ENCODE data around the gene PPP2R3B. TPM values are rescaled to one million over a fixed set of nuclear protein-coding genes. Genes with fewer than 3 reads are reported as not detected.
"Not testable (repeated sequence)": the region's sequence is repeated elsewhere in the genome, so short reads cannot be mapped to it uniquely, and the experiment has no call there.

PPP2R3B gene
- total and polyA plus RNA-seq, 9 donors = 144 to 285 (median 257) TPM

- H3K4me3 ChIP-seq (ENCODE audit: low read length) = peak overlapping the region; percentile 29
- no peaks in the 10 kb centered on the region for H3K36me3 ChIP-seq (ENCODE audit: control insufficient read depth, insufficient read depth, low read length)
- WGBS (ENCODE audit: insufficient coverage) = 12% methylated on average over 44 of the region's 56 CpGs
- H3K27ac ChIP-seq (ENCODE audit: low read length) = no peak overlapping the region
- peaks cover 2% of the 10 kb centered on the region for H3K9me3 ChIP-seq (replicated peaks; ENCODE audit: control insufficient read depth, low read depth, low read length)
- peaks cover 5% of the 10 kb centered on the region for H3K4me1 ChIP-seq (ENCODE audit: control insufficient read depth, insufficient read depth, low read length)
- DNase-seq = peak; percentile 54
- H3K27me3 ChIP-seq (ENCODE audit: control insufficient read depth, insufficient read depth, low read length) = peaks cover 24% of the 10 kb centered on the region
Observed at GRCh38 chrX:427812-428725, 41.4 kb upstream of the PPP2R3B start.

GRCh38 chrX:426881-427280, 40.2 kb upstream of the PPP2R3B start:
- DNase-seq = no peak
- Histone ChIP-seq H3K27me3 (ENCODE audit: control insufficient read depth, insufficient read depth, low read length) (peaks cover 24% of the 10 kb centered on the region), H3K4me1 (ENCODE audit: control insufficient read depth, insufficient read depth, low read length) (peaks cover 9% of the 10 kb centered on the region), H3K27ac (ENCODE audit: low read length) (no peak overlapping the region), H3K9me3 (replicated peaks; ENCODE audit: control insufficient read depth, low read depth, low read length) (peaks cover 2% of the 10 kb centered on the region), H3K36me3 (ENCODE audit: control insufficient read depth, insufficient read depth, low read length) (no peaks in the 10 kb centered on the region), H3K4me3 (ENCODE audit: low read length) (no peak overlapping the region)
- WGBS (ENCODE audit: insufficient coverage) = 80% methylated on average over 14 of the region's 14 CpGs

- WGBS (ENCODE audit: insufficient coverage) = 76% methylated on average over 16 of the region's 20 CpGs
- Histone ChIP-seq H3K4me3 (ENCODE audit: low read length) (no peak overlapping the region), H3K27ac (ENCODE audit: low read length) (no peak overlapping the region), H3K4me1 (ENCODE audit: control insufficient read depth, insufficient read depth, low read length) (peaks cover 10% of the 10 kb centered on the region), H3K27me3 (ENCODE audit: control insufficient read depth, insufficient read depth, low read length) (peaks cover 20% of the 10 kb centered on the region), H3K9me3 (replicated peaks; ENCODE audit: control insufficient read depth, low read depth, low read length) (peaks cover 2% of the 10 kb centered on the region), H3K36me3 (ENCODE audit: control insufficient read depth, insufficient read depth, low read length) (no peaks in the 10 kb centered on the region)
- no peak for DNase-seq
Observed at GRCh38 chrX:425056-425455, 38.3 kb upstream of the PPP2R3B start.

- peaks cover 5% of the 10 kb centered on the region for H3K4me1 ChIP-seq (ENCODE audit: control insufficient read depth, insufficient read depth, low read length)
- 19% methylated on average over 34 of the region's 40 CpGs for WGBS (ENCODE audit: insufficient coverage)
- no peak for DNase-seq
- H3K9me3 ChIP-seq (replicated peaks; ENCODE audit: control insufficient read depth, low read depth, low read length) = peaks cover 2% of the 10 kb centered on the region
- H3K27me3 ChIP-seq (ENCODE audit: control insufficient read depth, insufficient read depth, low read length) = peaks cover under 1% of the 10 kb centered on the region
- no peaks in the 10 kb centered on the region for H3K36me3 ChIP-seq (ENCODE audit: control insufficient read depth, insufficient read depth, low read length)
- H3K4me3 ChIP-seq (ENCODE audit: low read length) = no peak overlapping the region
- no peak overlapping the region for H3K27ac ChIP-seq (ENCODE audit: low read length)
Observed at GRCh38 chrX:421646-422391, 35.1 kb upstream of the PPP2R3B start.

GRCh38 chrX:420496-421223, 34.0 kb upstream of the PPP2R3B start:
- H3K27me3 ChIP-seq (ENCODE audit: control insufficient read depth, insufficient read depth, low read length) = no peaks in the 10 kb centered on the region
- H3K36me3 ChIP-seq (ENCODE audit: control insufficient read depth, insufficient read depth, low read length) = no peaks in the 10 kb centered on the region

GRCh38 chrX:418927-419729, 32.4 kb upstream of the PPP2R3B start:
- WGBS (ENCODE audit: insufficient coverage) = 75% methylated on average over 53 of the region's 55 CpGs
- Histone ChIP-seq H3K27ac (ENCODE audit: low read length) (no peak overlapping the region), H3K27me3 (ENCODE audit: control insufficient read depth, insufficient read depth, low read length) (no peaks in the 10 kb centered on the region), H3K4me3 (ENCODE audit: low read length) (no peak overlapping the region), H3K9me3 (replicated peaks; ENCODE audit: control insufficient read depth, low read depth, low read length) (peaks cover 2% of the 10 kb centered on the region), H3K36me3 (ENCODE audit: control insufficient read depth, insufficient read depth, low read length) (no peaks in the 10 kb centered on the region), H3K4me1 (ENCODE audit: control insufficient read depth, insufficient read depth, low read length) (peaks cover 9% of the 10 kb centered on the region)
- DNase-seq = no peak

More at GRCh38 chrX:420496-421223, 34.0 kb upstream of the PPP2R3B start:
- no peak overlapping the region for H3K4me3 ChIP-seq (ENCODE audit: low read length)
- WGBS (ENCODE audit: insufficient coverage) = 89% methylated on average over 35 of the region's 41 CpGs
- peaks cover 5% of the 10 kb centered on the region for H3K4me1 ChIP-seq (ENCODE audit: control insufficient read depth, insufficient read depth, low read length)
- no peak overlapping the region for H3K27ac ChIP-seq (ENCODE audit: low read length)
- DNase-seq = no peak
- H3K9me3 ChIP-seq (replicated peaks; ENCODE audit: control insufficient read depth, low read depth, low read length) = peaks cover 2% of the 10 kb centered on the region

- not testable (repeated sequence) for H3K27ac ChIP-seq (ENCODE audit: low read length); H3K4me3 ChIP-seq (ENCODE audit: low read length); H3K9me3 ChIP-seq (replicated peaks; ENCODE audit: control insufficient read depth, low read depth, low read length); H3K27me3 ChIP-seq (ENCODE audit: control insufficient read depth, insufficient read depth, low read length); H3K36me3 ChIP-seq (ENCODE audit: control insufficient read depth, insufficient read depth, low read length); DNase-seq
- peaks cover 18% of the 10 kb centered on the region for H3K4me1 ChIP-seq (ENCODE audit: control insufficient read depth, insufficient read depth, low read length)
- WGBS (ENCODE audit: insufficient coverage) = 56% methylated on average over 1 of the region's 5 CpGs
Observed at GRCh38 chrX:415498-415897, 28.8 kb upstream of the PPP2R3B start.

GRCh38 chrX:413322-414201, 26.9 kb upstream of the PPP2R3B start:
- Histone ChIP-seq H3K4me1 (ENCODE audit: control insufficient read depth, insufficient read depth, low read length) (peaks cover 18% of the 10 kb centered on the region), H3K36me3 (ENCODE audit: control insufficient read depth, insufficient read depth, low read length) (no peaks in the 10 kb centered on the region), H3K4me3 (ENCODE audit: low read length) (peak overlapping the region; percentile 26), H3K9me3 (replicated peaks; ENCODE audit: control insufficient read depth, low read depth, low read length) (no peaks in the 10 kb centered on the region), H3K27ac (ENCODE audit: low read length) (peak overlapping the region; percentile 89), H3K27me3 (ENCODE audit: control insufficient read depth, insufficient read depth, low read length) (peaks cover 8% of the 10 kb centered on the region)
- DNase-seq = peak; percentile 82
- 8% methylated on average over 31 of the region's 47 CpGs for WGBS (ENCODE audit: insufficient coverage)

GRCh38 chrX:410296-410695, 23.6 kb upstream of the PPP2R3B start:
- WGBS (ENCODE audit: insufficient coverage) = 93% methylated on average over 17 of the region's 17 CpGs

More at GRCh38 chrX:410296-410695, 23.6 kb upstream of the PPP2R3B start:
- Histone ChIP-seq H3K27me3 (ENCODE audit: control insufficient read depth, insufficient read depth, low read length) (peaks cover 8% of the 10 kb centered on the region), H3K4me3 (ENCODE audit: low read length) (no peak overlapping the region), H3K36me3 (ENCODE audit: control insufficient read depth, insufficient read depth, low read length) (no peaks in the 10 kb centered on the region), H3K27ac (ENCODE audit: low read length) (no peak overlapping the region), H3K4me1 (ENCODE audit: control insufficient read depth, insufficient read depth, low read length) (peaks cover 18% of the 10 kb centered on the region), H3K9me3 (replicated peaks; ENCODE audit: control insufficient read depth, low read depth, low read length) (no peaks in the 10 kb centered on the region)
- no peak for DNase-seq

Data from muscle of leg (tissue), 11 donors.